Pancreas (tissue), 10 donors: ENCODE data around the gene SHROOM3. TPM values are rescaled to one million over a fixed set of nuclear protein-coding genes. Genes with fewer than 3 reads are reported as not detected.

Experiments used
- ATAC-seq, 4 donors: fragments of 200-7000 bp; cut with Tn5 transposase; one replicate each; pipeline versions ENCODE4 v1.8.0 to v1.9.1; 2020; ENCODE audit warnings: mild to moderate bottlenecking in 4 of 4, moderate library complexity in 4 of 4
- DNase-seq, 6 donors: peaks; one replicate each; pipeline ENCODE4 v3.0.0-alpha.2; 2020
- FAIRE-seq: peaks from 2 replicates; lab custom pipeline; 2012; peaks lifted over from hg19 to GRCh38; lab: Jason Lieb, UNC
- H3K27ac ChIP-seq, 4 donors: fragments of 200-600 bp; sonication (generic); 1 replicate in 3 of 4; 2 replicates in 1 of 4; pipeline versions ENCODE4 v1.5.0 to v1.8.0; 2020
- H3K27me3 ChIP-seq, 4 donors: fragments of 200-600 bp; one replicate each; pipeline ENCODE4 v1.8.0; 2021
- H3K36me3 ChIP-seq, 3 donors: fragments of 200-600 bp; sonication (generic) in 1 of 3; one replicate each; pipeline versions ENCODE4 v1.5.0 to v1.8.0; 2020 to 2021
- H3K4me1 ChIP-seq, 3 donors: fragments of 200-600 bp; one replicate each; pipeline ENCODE4 v1.8.0; 2021
- H3K4me3 ChIP-seq, 4 donors: fragments of 200-600 bp; sonication (generic) in 2 of 4; one replicate each; pipeline versions ENCODE4 v1.5.0 to v1.8.0; 2020 to 2021
- H3K9me3 ChIP-seq, 4 donors: fragments of 200-600 bp; one replicate each; pipeline ENCODE4 v1.8.0; 2021
- CTCF ChIP-seq, 4 donors: fragments of 200-600 bp; sonication (generic) in 3 of 4; IDR thresholded peaks; one replicate each; pipeline versions ENCODE4 v1.5.0 to v1.8.0; 2021; ENCODE audit warnings: antibody characterized with exemption in 4 of 4
- WGBS, 2 donors: extraction: QIAGEN DNeasy Blood & Tissue Kit; methylation state at CpG; one replicate each; pipeline ENCODE4 v1.1.7; 2013; 5-methylcytosine and 5-hydroxymethylcytosine counted together
- intact Hi-C, 3 donors: fragments of 100-400 bp; cut with DNase I; formaldehyde crosslinking; loops; one replicate each; pipeline versions ENCODE4 v1.11.1 to v1.14.2; 2022
- polyA plus RNA-seq, 2 donors: library from polyadenylated mRNA; stranded (reverse); fragments of 200-250 nt; gene quantifications; one replicate each; pipeline ENCODE4 v1.2.3, GENCODE V29; 2013
- total RNA-seq, 6 donors: library from RNA; stranded (reverse); fragmentation: NEBNext Ultra II Directional in 4 of 6; extraction: Animal tissue kit (Norgen Biotek cat#: 25700) in 4 of 6; gene quantifications; one replicate each; pipeline versions ENCODE4 v1.2.1 to v1.2.4, GENCODE V29; 2021 to 2023
- donor health status: healthy with polysubstance abuse.
- donor health status: DM: no; HTN: no; CAD: no; lungs with moderate emphysema.
- donor health status: DM: no; HTN: no; CAD: no.
- donor health status: control.
- donor health status: control.
- donor health status: Bipolar disorder and iron deficiency.
- donor health status: DM: yes; HTN: yes; CAD: no.
- donor health status: DM: no; HTN: no; CAD: no.
- donor health status: DM: no; HTN: no; CAD: no.
- donor health status: DM: yes; HTN: yes; CAD: no.

Gene SHROOM3
- total and polyA plus RNA-seq, 8 donors, result 6.2 to 43.5 (median 17.1) TPM

GRCh38 chr4:76729460-76729859, 294.4 kb downstream of the SHROOM3 start:
- intact Hi-C loops, result no loop called here
- Histone ChIP-seq H3K4me1 (peaks cover 0 to 8% (median 0%) of the 10 kb centered on the region in 3 donors), H3K4me3 (no peak overlapping the region), H3K36me3 (peaks cover 0 to 4% (median 0%) of the 10 kb centered on the region in 3 donors), H3K27me3 (no peaks in the 10 kb centered on the region), H3K9me3 (no peaks in the 10 kb centered on the region), H3K27ac (no peak overlapping the region)
- WGBS, 2 donors, result 84 to 90% methylated on average over 1 of the region's 1 CpG
- TF ChIP-seq CTCF (IDR thresholded peaks at IDR 0.05), result no peak
- ATAC-seq, result no peak
- no peak for DNase-seq
- no peak for FAIRE-seq

GRCh38 chr4:76729980-76730379, 295.0 kb downstream of the SHROOM3 start:
- Histone ChIP-seq H3K4me1 (peaks cover 0 to 8% (median 0%) of the 10 kb centered on the region in 3 donors), H3K4me3 (no peak overlapping the region), H3K36me3 (peaks cover 0 to 4% (median 0%) of the 10 kb centered on the region in 3 donors), H3K27ac (no peak overlapping the region), H3K9me3 (no peaks in the 10 kb centered on the region), H3K27me3 (no peaks in the 10 kb centered on the region)
- ATAC-seq (no peak), DNase-seq (no peak), FAIRE-seq (no peak)
- intact Hi-C loops, result no loop called here
- no peak for TF ChIP-seq CTCF (IDR thresholded peaks at IDR 0.05)
- 89 to 93% methylated on average over 1 of the region's 1 CpG for WGBS, 2 donors

GRCh38 chr4:76732246-76732645, 297.2 kb downstream of the SHROOM3 start:
- FAIRE-seq (no peak), DNase-seq (no peak), ATAC-seq (no peak)
- Histone ChIP-seq H3K4me1 (peaks cover 0 to 8% (median 0%) of the 10 kb centered on the region in 3 donors), H3K27me3 (no peaks in the 10 kb centered on the region), H3K36me3 (peaks cover 0 to 4% (median 0%) of the 10 kb centered on the region in 3 donors), H3K4me3 (no peak overlapping the region), H3K9me3 (no peaks in the 10 kb centered on the region), H3K27ac (no peak overlapping the region)
- no peak for TF ChIP-seq CTCF (IDR thresholded peaks at IDR 0.05)
- intact Hi-C loops, result no loop called here
- 76 to 80% methylated on average over 1 of the region's 1 CpG for WGBS, 2 donors

GRCh38 chr4:76733068-76733771, 298.2 kb downstream of the SHROOM3 start:
- Histone ChIP-seq H3K27ac (no peak overlapping the region), H3K36me3 (peaks cover 0 to 4% (median 0%) of the 10 kb centered on the region in 3 donors)

More at GRCh38 chr4:76733068-76733771, 298.2 kb downstream of the SHROOM3 start:
- DNase-seq (peak in 3 of 6 donors; percentile 52 to 73 (median 63)), FAIRE-seq (no peak), ATAC-seq (peak in 3 of 4 donors; percentile 49 to 94 (median 63))
- Histone ChIP-seq H3K4me3 (no peak overlapping the region), H3K4me1 (peaks cover 0 to 8% (median 0%) of the 10 kb centered on the region in 3 donors), H3K27me3 (no peaks in the 10 kb centered on the region), H3K9me3 (no peaks in the 10 kb centered on the region)
- intact Hi-C loops, result no loop called here
- WGBS, 2 donors, result 56 to 68% methylated on average over 3 of the region's 3 CpGs
- TF ChIP-seq CTCF (IDR thresholded peaks at IDR 0.05), result peak in 1 of 4 donors; percentile 17
